Measurements from ENCODE around the gene FAM120AOS.

The FAM120AOS gene

DNA sequence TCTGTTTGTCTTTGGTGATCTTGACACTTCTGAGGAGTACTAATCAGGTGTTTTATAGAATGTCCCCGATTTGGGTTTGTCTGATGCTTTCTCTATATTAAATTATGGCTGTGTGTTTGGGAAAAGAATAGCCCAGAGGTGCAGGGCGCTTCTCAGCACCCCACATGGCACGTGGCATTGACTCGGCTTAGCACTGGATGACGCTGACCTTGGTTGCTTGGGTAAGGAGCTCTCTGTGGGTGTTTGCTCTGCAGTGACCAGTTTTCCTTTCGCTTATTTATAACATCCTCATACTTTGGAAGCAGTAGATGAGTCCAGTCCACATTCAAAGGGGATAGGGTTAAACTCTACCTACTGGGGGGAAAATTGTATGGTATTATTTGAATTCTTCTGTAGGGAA is 12.5 kb upstream of the FAM120AOS start:
- H3K9me3 ChIP-seq (ENCODE audit: control insufficient read depth, low read length) = no peaks in the 10 kb centered on the region
- H3K27ac ChIP-seq (ENCODE audit: low read length, poor library complexity, severe bottlenecking) = no peak overlapping the region
- H3K23ac ChIP-seq (ENCODE audit: low read length in 2 of 2) = no peak overlapping the region
- H3K14ac ChIP-seq (ENCODE audit: low read length in 2 of 2) = no peak overlapping the region
- H3K18ac ChIP-seq (ENCODE audit: low read depth in 1 of 2, low read length in 2 of 2) = no peak overlapping the region
- no peak overlapping the region for H2BK15ac ChIP-seq (ENCODE audit: low read depth, poor library complexity, severe bottlenecking)
- no peak overlapping the region for H2BK12ac ChIP-seq (ENCODE audit: low read length in 2 of 2)
- DNase-seq = no peak
- no peak overlapping the region for H3K9ac ChIP-seq (ENCODE audit: low read length)
- peaks cover 16% of the 10 kb centered on the region for H3K4me1 ChIP-seq (ENCODE audit: control insufficient read depth, insufficient read depth, low read depth, low read length)
- no peaks in the 10 kb centered on the region for H3K27me3 ChIP-seq (ENCODE audit: control insufficient read depth in 1 of 2, insufficient read depth in 1 of 2, low read length in 2 of 2)
- H3K36me3 ChIP-seq (ENCODE audit: control insufficient read depth in 1 of 2, insufficient read depth in 2 of 2, low read depth in 1 of 2, low read length in 2 of 2) = no peaks in the 10 kb centered on the region
- H4K8ac ChIP-seq (ENCODE audit: low read length) = no peak overlapping the region
- no peak overlapping the region for H2AFZ ChIP-seq (ENCODE audit: low read depth, low read length)
- WGBS = 93% methylated on average over 4 of the region's 6 CpGs
- no peak overlapping the region for H2BK120ac ChIP-seq (ENCODE audit: low read depth, low read length)
- H3K4ac ChIP-seq (ENCODE audit: low read depth in 1 of 2, low read length in 2 of 2) = no peak overlapping the region
- H3K4me3 ChIP-seq (ENCODE audit: insufficient read depth in 1 of 2, low read depth in 1 of 2, low read length in 2 of 2) = no peak overlapping the region
- H4K91ac ChIP-seq (ENCODE audit: low read length) = no peak overlapping the region
- no peak overlapping the region for H3K4me2 ChIP-seq (ENCODE audit: low read length, poor library complexity, severe bottlenecking)
- peaks cover 3% of the 10 kb centered on the region for H3K79me1 ChIP-seq (replicated peaks; ENCODE audit: low read length, poor library complexity, severe bottlenecking)
- no peak overlapping the region for H2BK5ac ChIP-seq (ENCODE audit: low read depth, low read length, poor library complexity, severe bottlenecking)
- no peak overlapping the region for H2AK5ac ChIP-seq (ENCODE audit: low read length, severe bottlenecking)

GRCh38 chr9:93464876-93465275 is 11.5 kb upstream of the FAM120AOS start:
- Histone ChIP-seq H3K4ac (ENCODE audit: low read depth in 1 of 2, low read length in 2 of 2) (no peak overlapping the region), H2BK15ac (ENCODE audit: low read depth, poor library complexity, severe bottlenecking) (no peak overlapping the region), H3K27me3 (ENCODE audit: control insufficient read depth in 1 of 2, insufficient read depth in 1 of 2, low read length in 2 of 2) (no peaks in the 10 kb centered on the region), H3K4me3 (ENCODE audit: insufficient read depth in 1 of 2, low read depth in 1 of 2, low read length in 2 of 2) (no peak overlapping the region), H2BK120ac (ENCODE audit: low read depth, low read length) (no peak overlapping the region), H4K8ac (ENCODE audit: low read length) (no peak overlapping the region), H4K91ac (ENCODE audit: low read length) (no peak overlapping the region), H3K79me1 (replicated peaks; ENCODE audit: low read length, poor library complexity, severe bottlenecking) (peaks cover 3% of the 10 kb centered on the region), H2BK12ac (ENCODE audit: low read length in 2 of 2) (no peak overlapping the region), H3K14ac (ENCODE audit: low read length in 2 of 2) (no peak overlapping the region), H2BK5ac (ENCODE audit: low read depth, low read length, poor library complexity, severe bottlenecking) (no peak overlapping the region), H3K23ac (ENCODE audit: low read length in 2 of 2) (no peak overlapping the region), H3K36me3 (ENCODE audit: control insufficient read depth in 1 of 2, insufficient read depth in 2 of 2, low read depth in 1 of 2, low read length in 2 of 2) (no peaks in the 10 kb centered on the region), H3K27ac (ENCODE audit: low read length, poor library complexity, severe bottlenecking) (no peak overlapping the region), H3K9me3 (ENCODE audit: control insufficient read depth, low read length) (no peaks in the 10 kb centered on the region), H3K4me1 (ENCODE audit: control insufficient read depth, insufficient read depth, low read depth, low read length) (peaks cover 16% of the 10 kb centered on the region), H2AK5ac (ENCODE audit: low read length, severe bottlenecking) (no peak overlapping the region), H3K4me2 (ENCODE audit: low read length, poor library complexity, severe bottlenecking) (no peak overlapping the region), H3K9ac (ENCODE audit: low read length) (no peak overlapping the region), H3K18ac (ENCODE audit: low read depth in 1 of 2, low read length in 2 of 2) (no peak overlapping the region), H2AFZ (ENCODE audit: low read depth, low read length) (no peak overlapping the region)
- 0% methylated on average over 1 of the region's 2 CpGs for WGBS
- no peak for DNase-seq

DNA sequence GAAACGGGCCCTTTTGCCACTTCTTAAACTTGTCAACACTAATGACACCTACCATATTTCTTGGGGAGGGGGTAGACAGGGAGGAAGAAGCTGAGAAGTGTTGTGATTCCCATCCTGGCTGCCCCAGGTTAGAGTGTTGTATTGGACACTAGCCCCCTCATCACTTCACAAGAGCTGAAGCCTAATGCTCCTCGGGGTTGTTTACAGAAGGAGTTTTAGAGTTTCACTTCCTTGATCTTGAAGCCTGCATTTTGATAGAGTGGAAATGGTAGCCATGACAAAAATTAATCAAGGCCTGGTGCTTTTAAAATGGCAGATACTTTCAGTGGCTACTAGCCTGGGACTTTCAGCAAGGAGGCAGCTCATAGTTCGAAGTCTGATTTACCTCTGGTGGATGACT is 11.0 kb upstream of the FAM120AOS start:
- Histone ChIP-seq H3K27me3 (ENCODE audit: control insufficient read depth in 1 of 2, insufficient read depth in 1 of 2, low read length in 2 of 2) (no peaks in the 10 kb centered on the region), H4K8ac (ENCODE audit: low read length) (no peak overlapping the region), H4K91ac (ENCODE audit: low read length) (no peak overlapping the region), H3K9ac (ENCODE audit: low read length) (no peak overlapping the region), H3K18ac (ENCODE audit: low read depth in 1 of 2, low read length in 2 of 2) (no peak overlapping the region), H3K9me3 (ENCODE audit: control insufficient read depth, low read length) (no peaks in the 10 kb centered on the region), H2BK15ac (ENCODE audit: low read depth, poor library complexity, severe bottlenecking) (no peak overlapping the region), H3K4me3 (ENCODE audit: insufficient read depth in 1 of 2, low read depth in 1 of 2, low read length in 2 of 2) (no peak overlapping the region), H2AK5ac (ENCODE audit: low read length, severe bottlenecking) (no peak overlapping the region), H3K27ac (ENCODE audit: low read length, poor library complexity, severe bottlenecking) (no peak overlapping the region), H3K4me1 (ENCODE audit: control insufficient read depth, insufficient read depth, low read depth, low read length) (peaks cover 16% of the 10 kb centered on the region), H3K14ac (ENCODE audit: low read length in 2 of 2) (no peak overlapping the region), H3K4ac (ENCODE audit: low read depth in 1 of 2, low read length in 2 of 2) (no peak overlapping the region), H2BK120ac (ENCODE audit: low read depth, low read length) (no peak overlapping the region), H3K4me2 (ENCODE audit: low read length, poor library complexity, severe bottlenecking) (no peak overlapping the region), H3K36me3 (ENCODE audit: control insufficient read depth in 1 of 2, insufficient read depth in 2 of 2, low read depth in 1 of 2, low read length in 2 of 2) (no peaks in the 10 kb centered on the region), H3K79me1 (replicated peaks; ENCODE audit: low read length, poor library complexity, severe bottlenecking) (peaks cover 4% of the 10 kb centered on the region), H2BK5ac (ENCODE audit: low read depth, low read length, poor library complexity, severe bottlenecking) (no peak overlapping the region), H3K23ac (ENCODE audit: low read length in 2 of 2) (no peak overlapping the region), H2BK12ac (ENCODE audit: low read length in 2 of 2) (no peak overlapping the region), H2AFZ (ENCODE audit: low read depth, low read length) (no peak overlapping the region)
- WGBS = 65% methylated on average over 2 of the region's 3 CpGs
- no peak for DNase-seq

GRCh38 chr9:93463638-93464248 is 10.4 kb upstream of the FAM120AOS start:
- no peak overlapping the region for H3K4me2 ChIP-seq (ENCODE audit: low read length, poor library complexity, severe bottlenecking)
- no peak overlapping the region for H3K4me3 ChIP-seq (ENCODE audit: insufficient read depth in 1 of 2, low read depth in 1 of 2, low read length in 2 of 2)
- H3K9ac ChIP-seq (ENCODE audit: low read length) = no peak overlapping the region
- H2BK120ac ChIP-seq (ENCODE audit: low read depth, low read length) = no peak overlapping the region
- H4K8ac ChIP-seq (ENCODE audit: low read length) = no peak overlapping the region
- H2BK15ac ChIP-seq (ENCODE audit: low read depth, poor library complexity, severe bottlenecking) = no peak overlapping the region
- no peak overlapping the region for H3K27ac ChIP-seq (ENCODE audit: low read length, poor library complexity, severe bottlenecking)
- H3K4me1 ChIP-seq (ENCODE audit: control insufficient read depth, insufficient read depth, low read depth, low read length) = peaks cover 13% of the 10 kb centered on the region
- H3K36me3 ChIP-seq (ENCODE audit: control insufficient read depth in 1 of 2, insufficient read depth in 2 of 2, low read depth in 1 of 2, low read length in 2 of 2) = no peaks in the 10 kb centered on the region
- H2BK5ac ChIP-seq (ENCODE audit: low read depth, low read length, poor library complexity, severe bottlenecking) = no peak overlapping the region
- no peaks in the 10 kb centered on the region for H3K9me3 ChIP-seq (ENCODE audit: control insufficient read depth, low read length)
- DNase-seq = no peak
- H3K4ac ChIP-seq (ENCODE audit: low read depth in 1 of 2, low read length in 2 of 2) = no peak overlapping the region
- H2AK5ac ChIP-seq (ENCODE audit: low read length, severe bottlenecking) = no peak overlapping the region
- H4K91ac ChIP-seq (ENCODE audit: low read length) = no peak overlapping the region
- peaks cover 5% of the 10 kb centered on the region for H3K79me1 ChIP-seq (replicated peaks; ENCODE audit: low read length, poor library complexity, severe bottlenecking)
- 97% methylated on average over 1 of the region's 4 CpGs for WGBS
- no peaks in the 10 kb centered on the region for H3K27me3 ChIP-seq (ENCODE audit: control insufficient read depth in 1 of 2, insufficient read depth in 1 of 2, low read length in 2 of 2)
- no peak overlapping the region for H2BK12ac ChIP-seq (ENCODE audit: low read length in 2 of 2)
- H3K18ac ChIP-seq (ENCODE audit: low read depth in 1 of 2, low read length in 2 of 2) = no peak overlapping the region
- no peak overlapping the region for H2AFZ ChIP-seq (ENCODE audit: low read depth, low read length)
- H3K14ac ChIP-seq (ENCODE audit: low read length in 2 of 2) = no peak overlapping the region
- H3K23ac ChIP-seq (ENCODE audit: low read length in 2 of 2) = no peak overlapping the region

Data from mesenchymal stem cell (in vitro differentiated cells and primary cell).